Ovary (tissue), 9 donors: ENCODE results near the gene MMP24. TPM values are rescaled to one million over a fixed set of nuclear protein-coding genes. Genes with fewer than 3 reads are reported as not detected.

Source experiments
- DNase-seq, 5 donors: peaks; one replicate each; pipeline ENCODE4 v3.0.0-alpha.2; 2019 to 2020
- H3K27ac ChIP-seq, 2 donors: fragments of 200-600 bp; one replicate each; pipeline versions ENCODE4 v1.5.1 to v1.8.0; 2019 to 2022
- H3K27me3 ChIP-seq: fragments of 200-600 bp; one replicate; pipeline ENCODE4 v1.8.0; 2022
- H3K36me3 ChIP-seq: fragments of 200-600 bp; sonication (generic); one replicate; pipeline ENCODE4 v1.5.1; 2019
- H3K4me1 ChIP-seq: one replicate; pipeline ENCODE4 v1.8.1; 2013; ENCODE audit warnings: mild to moderate bottlenecking, moderate library complexity; ENCODE audit not compliant: insufficient read depth
- H3K4me3 ChIP-seq: fragments of 200-600 bp; sonication (generic); one replicate; pipeline ENCODE4 v1.5.1; 2017
- H3K9me3 ChIP-seq, 2 donors: fragments of 200-600 bp in 1 of 2; sonication (generic) in 1 of 2; one replicate each; pipeline versions ENCODE4 v1.5.1 to v1.8.1; 2013 to 2019; ENCODE audit warnings: mild to moderate bottlenecking in 1 of 2, moderate library complexity in 1 of 2
- EP300 ChIP-seq: sonication (generic); formaldehyde crosslinking; IDR thresholded peaks from one replicate; pipeline ENCODE4 v1.6.1; 2017; ENCODE audit warnings: antibody characterized with exemption
- POLR2A ChIP-seq: fragments of 450-650 bp; IDR thresholded peaks from one replicate; pipeline ENCODE4 v1.6.1; 2017; ENCODE audit warnings: antibody characterized with exemption, mild to moderate bottlenecking, moderate library complexity
- whole genome bisulfite sequencing, 3 donors: extraction: QIAGEN DNeasy Blood & Tissue Kit in 1 of 3; methylation state at CpG; one replicate each; pipeline versions ENCODE4 v1.1.5 to v1.1.7; 2013 to 2017; 5-methylcytosine and 5-hydroxymethylcytosine counted together
- intact Hi-C, 4 donors: fragments of 100-400 bp; cut with DNase I; formaldehyde crosslinking; loops; one replicate each; pipeline versions ENCODE4 v1.11.0 to v1.15.1; 2022 to 2023
- polyA plus RNA-seq, 2 donors: library from polyadenylated mRNA; stranded (reverse); fragments of 200-250 nt in 1 of 2; fragments of 350-450 nt in 1 of 2; fragmentation: Illumina TruSeq in 1 of 2; extraction: RNeasy Lipid Tissue Mini Kit (QIAGEN cat#74804) in 1 of 2; gene quantifications; one replicate each; pipeline ENCODE4 v1.2.3, GENCODE V29; 2013 to 2014
- total RNA-seq, 7 donors: library from RNA; depleted of rRNA in 2 of 7; stranded (reverse); fragments of >200 nt in 2 of 7; fragmentation: NEBNext Ultra II Directional in 3 of 7; extraction: Animal tissue kit (Norgen Biotek cat#: 25700) in 3 of 7; gene quantifications; one replicate each; pipeline versions ENCODE4 v1.1.0 to v1.2.4, GENCODE V29; 2016 to 2023
- TF ChIP-seq, protein P1 (sequence below), 3 donors: fragments of 450-650 bp in 2 of 3; fragments of 200-600 bp in 1 of 3; IDR thresholded peaks; one replicate each; pipeline versions ENCODE4 v1.5.1 to v1.8.0; 2016 to 2022; ENCODE audit warnings: antibody characterized with exemption in 3 of 3, mild to moderate bottlenecking in 1 of 3
- donor health status: DM: no; HTN: no; CAD: no; lungs with moderate emphysema.
- donor health status: DM: no; HTN: no; CAD: no.
- donor health status: Bipolar disorder and iron deficiency.
- donor health status: DM: yes; HTN: yes; CAD: no.
- donor health status: DM: no; HTN: no; CAD: no.
- donor health status: DM: yes; HTN: yes; CAD: no.

MMP24 gene
- total and polyA plus RNA-seq, 9 donors, result 0.20 to 10.8 (median 0.67) TPM

DNA sequence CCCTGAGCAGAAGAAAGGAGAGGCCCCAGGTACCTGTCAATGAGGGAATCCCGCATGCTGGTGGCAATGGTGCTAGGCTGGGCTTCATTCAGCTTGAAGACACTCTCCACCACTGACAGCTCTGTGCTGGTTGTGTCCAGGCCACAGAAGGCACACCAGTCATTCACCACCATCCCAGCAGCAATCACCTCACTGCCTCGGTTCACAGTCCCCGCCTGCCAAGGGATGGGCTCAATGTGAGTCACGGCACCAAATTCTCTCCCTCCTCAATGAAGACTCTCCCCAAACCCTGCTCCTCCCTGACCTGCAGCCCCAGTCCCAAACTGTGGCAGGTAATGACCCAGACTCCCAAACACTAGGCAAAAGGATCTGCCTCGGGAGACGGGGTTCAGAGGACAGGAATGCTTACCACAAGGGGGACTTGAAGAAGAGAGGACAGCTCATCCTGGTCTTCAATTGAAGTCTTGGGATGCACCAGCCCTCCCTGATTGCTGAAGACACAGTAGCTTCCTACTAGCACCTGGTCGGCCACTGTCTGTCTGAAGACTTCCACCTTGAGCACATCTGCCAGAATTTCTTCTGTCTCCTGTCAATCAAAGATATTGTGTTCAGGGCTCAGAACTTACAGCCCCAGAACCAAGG is 53.2 kb downstream of the MMP24 start:
- H3K4me1 ChIP-seq, result peaks cover 14% of the 10 kb centered on the region
- H3K9me3 ChIP-seq, result no peaks in the 10 kb centered on the region
- DNase-seq, result no peak
- H3K36me3 ChIP-seq, result no peaks in the 10 kb centered on the region
- H3K4me3 ChIP-seq, result no peak overlapping the region
- TF ChIP-seq, protein P1, sequence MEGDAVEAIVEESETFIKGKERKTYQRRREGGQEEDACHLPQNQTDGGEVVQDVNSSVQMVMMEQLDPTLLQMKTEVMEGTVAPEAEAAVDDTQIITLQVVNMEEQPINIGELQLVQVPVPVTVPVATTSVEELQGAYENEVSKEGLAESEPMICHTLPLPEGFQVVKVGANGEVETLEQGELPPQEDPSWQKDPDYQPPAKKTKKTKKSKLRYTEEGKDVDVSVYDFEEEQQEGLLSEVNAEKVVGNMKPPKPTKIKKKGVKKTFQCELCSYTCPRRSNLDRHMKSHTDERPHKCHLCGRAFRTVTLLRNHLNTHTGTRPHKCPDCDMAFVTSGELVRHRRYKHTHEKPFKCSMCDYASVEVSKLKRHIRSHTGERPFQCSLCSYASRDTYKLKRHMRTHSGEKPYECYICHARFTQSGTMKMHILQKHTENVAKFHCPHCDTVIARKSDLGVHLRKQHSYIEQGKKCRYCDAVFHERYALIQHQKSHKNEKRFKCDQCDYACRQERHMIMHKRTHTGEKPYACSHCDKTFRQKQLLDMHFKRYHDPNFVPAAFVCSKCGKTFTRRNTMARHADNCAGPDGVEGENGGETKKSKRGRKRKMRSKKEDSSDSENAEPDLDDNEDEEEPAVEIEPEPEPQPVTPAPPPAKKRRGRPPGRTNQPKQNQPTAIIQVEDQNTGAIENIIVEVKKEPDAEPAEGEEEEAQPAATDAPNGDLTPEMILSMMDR (IDR thresholded peaks at IDR 0.05), result no peak
- TF ChIP-seq EP300 (no peak), POLR2A (no peak)
- WGBS, 3 donors, result 85 to 88% (median 88%) methylated on average over 7 of the region's 7 CpGs
- intact Hi-C loops, result no loop called here
- H3K27me3 ChIP-seq, result no peaks in the 10 kb centered on the region
- no peak overlapping the region for H3K27ac ChIP-seq

DNA sequence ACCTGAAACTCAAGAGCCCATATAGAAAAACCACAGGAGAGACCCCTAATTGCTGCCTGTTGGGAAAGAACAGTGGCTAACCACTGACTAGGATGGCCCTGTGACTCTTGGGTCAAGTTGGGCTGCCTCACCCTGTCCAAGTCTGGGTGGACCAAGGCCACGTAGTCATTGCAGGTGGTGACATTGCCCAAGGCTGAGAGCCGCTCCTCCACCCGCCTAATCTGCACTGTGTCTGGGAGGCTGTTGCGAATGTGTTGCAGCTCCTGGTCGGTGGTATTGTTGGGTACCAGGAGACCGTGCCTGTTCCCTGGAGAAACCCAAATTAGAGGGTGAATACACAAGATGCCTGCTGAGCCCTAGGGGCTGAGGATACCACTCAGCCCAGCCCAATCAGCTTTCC is 54.0 kb downstream of the MMP24 start:
- H3K4me3 ChIP-seq, result no peak overlapping the region
- TF ChIP-seq, protein P1 (IDR thresholded peaks at IDR 0.05), result no peak
- TF ChIP-seq EP300, result no peak
- no peak for TF ChIP-seq POLR2A
- H3K4me1 ChIP-seq, result peaks cover 16% of the 10 kb centered on the region
- intact Hi-C loops, result no loop called here
- no peaks in the 10 kb centered on the region for H3K36me3 ChIP-seq
- no peak for DNase-seq
- no peak overlapping the region for H3K27ac ChIP-seq
- H3K27me3 ChIP-seq, result no peaks in the 10 kb centered on the region
- no peaks in the 10 kb centered on the region for H3K9me3 ChIP-seq
- WGBS, 3 donors, result 91 to 97% (median 93%) methylated on average over 5 to 6 of the region's 6 CpGs

GRCh38 chr20:35281506-35282101 is 55.1 kb downstream of the MMP24 start:
- no peak overlapping the region for H3K4me3 ChIP-seq
- no peak overlapping the region for H3K27ac ChIP-seq
- peaks cover 14% of the 10 kb centered on the region for H3K4me1 ChIP-seq
- intact Hi-C loops, result no loop called here
- 93 to 96% (median 94%) methylated on average over 10 of the region's 10 CpGs for WGBS, 3 donors
- H3K27me3 ChIP-seq, result no peaks in the 10 kb centered on the region
- H3K36me3 ChIP-seq, result no peaks in the 10 kb centered on the region
- TF ChIP-seq POLR2A (no peak), EP300 (no peak)
- TF ChIP-seq, protein P1 (IDR thresholded peaks at IDR 0.05), result no peak
- DNase-seq, result no peak
- H3K9me3 ChIP-seq, result no peaks in the 10 kb centered on the region

- Histone ChIP-seq H3K9me3 (no peaks in the 10 kb centered on the region), H3K36me3 (no peaks in the 10 kb centered on the region), H3K4me3 (peak overlapping the region; percentile 78), H3K27me3 (no peaks in the 10 kb centered on the region), H3K27ac (peak overlapping the region; percentile 50 to 60), H3K4me1 (peaks cover 6% of the 10 kb centered on the region)
- no peak for TF ChIP-seq EP300
- TF ChIP-seq POLR2A, result no peak
- TF ChIP-seq, protein P1 (IDR thresholded peaks at IDR 0.05), result no peak
- intact Hi-C loops, result no loop called here
- 16 to 31% (median 18%) methylated on average over 15 to 24 of the region's 24 CpGs for WGBS, 3 donors
- DNase-seq, result no peak
Observed at GRCh38 chr20:35283441-35284266, 57.2 kb downstream of the MMP24 start.
